HG03565 (cell line): Measurements from ENCODE around the gene PACSIN2.

Experiments used
- ATAC-seq: cut with Tn5 transposase; IDR thresholded peaks from one replicate; pipeline ENCODE4 v1.9.1; 2021; ENCODE audit warnings: mild to moderate bottlenecking, moderate library complexity; ENCODE audit not compliant: unreplicated experiment

Gene PACSIN2

GRCh38 chr22:42887120-42887519, 127.8 kb downstream of the PACSIN2 start:
- no peak for ATAC-seq

GRCh38 chr22:42885446-42885845, 129.5 kb downstream of the PACSIN2 start:
- no peak for ATAC-seq

- ATAC-seq, result no peak
Measured at GRCh38 chr22:42884616-42885375, 130.2 kb downstream of the PACSIN2 start.

- ATAC-seq, result no peak
Measured at GRCh38 chr22:42883970-42884369, 131.0 kb downstream of the PACSIN2 start.

GRCh38 chr22:42883121-42883520, 131.8 kb downstream of the PACSIN2 start:
- no peak for ATAC-seq

GRCh38 chr22:42881982-42882656, 132.8 kb downstream of the PACSIN2 start:
- no peak for ATAC-seq

GRCh38 chr22:42881298-42881697, 133.7 kb downstream of the PACSIN2 start:
- ATAC-seq, result no peak

GRCh38 chr22:42880815-42881214, 134.1 kb downstream of the PACSIN2 start:
- no peak for ATAC-seq

- no peak for ATAC-seq
Measured at GRCh38 chr22:42879371-42880021, 135.5 kb downstream of the PACSIN2 start.

- ATAC-seq, result no peak
Measured at GRCh38 chr22:42878561-42879305, 136.2 kb downstream of the PACSIN2 start.

- no peak for ATAC-seq
Measured at GRCh38 chr22:42877597-42878340, 137.2 kb downstream of the PACSIN2 start.

GRCh38 chr22:42877158-42877557, 137.8 kb downstream of the PACSIN2 start:
- no peak for ATAC-seq

- no peak for ATAC-seq
Measured at GRCh38 chr22:42876041-42876440, 138.9 kb downstream of the PACSIN2 start.

- ATAC-seq, result no peak
Measured at GRCh38 chr22:42874010-42874409, 140.9 kb downstream of the PACSIN2 start.

GRCh38 chr22:42873356-42873755, 141.6 kb downstream of the PACSIN2 start:
- ATAC-seq, result no peak

GRCh38 chr22:42872821-42873220, 142.1 kb downstream of the PACSIN2 start:
- ATAC-seq, result no peak

- ATAC-seq, result no peak
Measured at GRCh38 chr22:42871146-42872050, 143.6 kb downstream of the PACSIN2 start.

GRCh38 chr22:42869888-42870480, 145.0 kb downstream of the PACSIN2 start:
- ATAC-seq, result no peak

- ATAC-seq, result no peak
Measured at GRCh38 chr22:42869463-42869862, 145.5 kb downstream of the PACSIN2 start.
